DND-41 (cell line): Measurements from ENCODE around the gene ITGA7.

ENCODE experiments used
- ATAC-seq: fragments of 200-7000 bp; cut with Tn5 transposase; 3 replicates; pipeline ENCODE4 v1.9.1; 2021; ENCODE audit warnings: low read depth; ENCODE audit not compliant: insufficient read depth
- DNase-seq: peaks from one replicate; pipeline ENCODE4 v3.0.0-alpha.2; 2020
- H2AFZ ChIP-seq: 2 replicates; pipeline ENCODE4 v1.6.0; 2012; ENCODE audit warnings: low read depth, low read length
- H3K27ac ChIP-seq: 2 replicates; pipeline ENCODE4 v1.5.1; 2012; ENCODE audit warnings: low read length, inconsistent platforms
- H3K27me3 ChIP-seq: fragments of 200-600 bp; sonication (generic); 2 replicates; pipeline ENCODE4 v1.6.0; 2012; ENCODE audit warnings: low read length, mild to moderate bottlenecking, inconsistent platforms; ENCODE audit not compliant: insufficient read depth, poor library complexity
- H3K36me3 ChIP-seq: 2 replicates; pipeline ENCODE4 v1.5.1; 2012; ENCODE audit warnings: low read length, inconsistent platforms; ENCODE audit not compliant: insufficient read depth
- H3K4me1 ChIP-seq: 2 replicates; pipeline ENCODE4 v1.5.1; 2012; ENCODE audit warnings: mild to moderate bottlenecking, low read length; ENCODE audit not compliant: insufficient read depth
- H3K4me2 ChIP-seq: 2 replicates; pipeline ENCODE4 v1.6.0; 2012; ENCODE audit warnings: mild to moderate bottlenecking, moderate library complexity, low read length, inconsistent platforms; ENCODE audit not compliant: insufficient read depth
- H3K4me3 ChIP-seq, 2 experiments: fragments of 200-600 bp in 1 of 2; shearing (Covaris generic) in 1 of 2; 2 replicates each; pipeline ENCODE4 v1.5.1; 2012 to 2016; ENCODE audit warnings: inconsistent platforms in 2 of 2, low read length in 2 of 2, mild to moderate bottlenecking in 2 of 2, low read depth in 1 of 2, moderate library complexity in 1 of 2
- H3K79me2 ChIP-seq: 2 replicates; pipeline ENCODE4 v1.6.0; 2012; ENCODE audit warnings: low read length, inconsistent platforms; ENCODE audit not compliant: insufficient read depth
- H3K9ac ChIP-seq: 2 replicates; pipeline ENCODE4 v1.6.0; 2012; ENCODE audit warnings: low read depth, mild to moderate bottlenecking, inconsistent platforms, low read length, moderate library complexity
- H3K9me3 ChIP-seq: 2 replicates; pipeline ENCODE4 v1.5.1; 2012; ENCODE audit warnings: low read length, moderate library complexity, mild to moderate bottlenecking, inconsistent platforms; ENCODE audit not compliant: insufficient read depth, severe bottlenecking
- H4K20me1 ChIP-seq: 2 replicates; pipeline ENCODE4 v1.6.0; 2012; ENCODE audit warnings: low read length; ENCODE audit not compliant: insufficient read depth
- CTCF ChIP-seq: IDR thresholded peaks from 2 replicates; pipeline ENCODE4 v1.5.1; 2012; ENCODE audit warnings: borderline replicate concordance, low read length, moderate library complexity, mild to moderate bottlenecking; ENCODE audit not compliant: poor library complexity, severe bottlenecking; ENCODE audit errors: extremely low read depth
- EZH2 ChIP-seq: IDR thresholded peaks from 3 replicates; pipeline ENCODE4 v1.6.1; 2012; ENCODE audit warnings: borderline replicate concordance, low read depth, mild to moderate bottlenecking, moderate library complexity, low read length, inconsistent platforms; ENCODE audit not compliant: severe bottlenecking

The ITGA7 gene

GRCh38 chr12:55673638-55674037 lies 34.1 kb downstream of the ITGA7 start:
- DNase-seq, result no peak

GRCh38 chr12:55671746-55672145 lies 36.0 kb downstream of the ITGA7 start:
- H3K4me2 ChIP-seq, result no peak overlapping the region
- no peaks in the 10 kb centered on the region for H3K9me3 ChIP-seq
- H3K9ac ChIP-seq, result no peak overlapping the region
- DNase-seq (no peak), ATAC-seq (no peak)
- no peak overlapping the region for H3K27ac ChIP-seq
- H2AFZ ChIP-seq, result no peak overlapping the region
- H3K79me2 ChIP-seq, result no peaks in the 10 kb centered on the region
- no peaks in the 10 kb centered on the region for H3K36me3 ChIP-seq
- no peak overlapping the region for H3K4me3 ChIP-seq
- H3K27me3 ChIP-seq, result no peaks in the 10 kb centered on the region
- H4K20me1 ChIP-seq, result no peaks in the 10 kb centered on the region
- TF ChIP-seq EZH2 (no peak), CTCF (no peak)
- no peaks in the 10 kb centered on the region for H3K4me1 ChIP-seq

More at GRCh38 chr12:55673638-55674037, 34.1 kb downstream of the ITGA7 start:
- no peak overlapping the region for H3K4me3 ChIP-seq
- no peak overlapping the region for H3K4me2 ChIP-seq
- no peaks in the 10 kb centered on the region for H3K9me3 ChIP-seq
- H3K79me2 ChIP-seq, result no peaks in the 10 kb centered on the region
- no peak overlapping the region for H3K9ac ChIP-seq
- no peak overlapping the region for H2AFZ ChIP-seq
- no peak for TF ChIP-seq CTCF
- TF ChIP-seq EZH2, result no peak
- H3K27me3 ChIP-seq, result no peaks in the 10 kb centered on the region
- no peaks in the 10 kb centered on the region for H3K36me3 ChIP-seq
- no peaks in the 10 kb centered on the region for H4K20me1 ChIP-seq
- H3K4me1 ChIP-seq, result no peaks in the 10 kb centered on the region
- no peak overlapping the region for H3K27ac ChIP-seq
- ATAC-seq, result no peak

GRCh38 chr12:55670276-55670675 lies 37.4 kb downstream of the ITGA7 start:
- H3K9ac ChIP-seq, result no peak overlapping the region
- H2AFZ ChIP-seq, result no peak overlapping the region

More at GRCh38 chr12:55670276-55670675, 37.4 kb downstream of the ITGA7 start:
- Histone ChIP-seq H3K27ac (no peak overlapping the region), H4K20me1 (no peaks in the 10 kb centered on the region), H3K79me2 (no peaks in the 10 kb centered on the region), H3K36me3 (no peaks in the 10 kb centered on the region), H3K4me1 (no peaks in the 10 kb centered on the region), H3K4me3 (no peak overlapping the region), H3K27me3 (no peaks in the 10 kb centered on the region), H3K9me3 (no peaks in the 10 kb centered on the region), H3K4me2 (no peak overlapping the region)
- DNase-seq (no peak), ATAC-seq (no peak)
- TF ChIP-seq EZH2, result no peak
- no peak for TF ChIP-seq CTCF
